HG03520 (cell line): ENCODE measurements around the gene METTL25B.

ENCODE experiments used
- ATAC-seq: cut with Tn5 transposase; IDR thresholded peaks from one replicate; pipeline ENCODE4 v1.9.1; 2021; ENCODE audit warnings: mild to moderate bottlenecking, moderate library complexity; ENCODE audit not compliant: unreplicated experiment

The METTL25B gene

DNA sequence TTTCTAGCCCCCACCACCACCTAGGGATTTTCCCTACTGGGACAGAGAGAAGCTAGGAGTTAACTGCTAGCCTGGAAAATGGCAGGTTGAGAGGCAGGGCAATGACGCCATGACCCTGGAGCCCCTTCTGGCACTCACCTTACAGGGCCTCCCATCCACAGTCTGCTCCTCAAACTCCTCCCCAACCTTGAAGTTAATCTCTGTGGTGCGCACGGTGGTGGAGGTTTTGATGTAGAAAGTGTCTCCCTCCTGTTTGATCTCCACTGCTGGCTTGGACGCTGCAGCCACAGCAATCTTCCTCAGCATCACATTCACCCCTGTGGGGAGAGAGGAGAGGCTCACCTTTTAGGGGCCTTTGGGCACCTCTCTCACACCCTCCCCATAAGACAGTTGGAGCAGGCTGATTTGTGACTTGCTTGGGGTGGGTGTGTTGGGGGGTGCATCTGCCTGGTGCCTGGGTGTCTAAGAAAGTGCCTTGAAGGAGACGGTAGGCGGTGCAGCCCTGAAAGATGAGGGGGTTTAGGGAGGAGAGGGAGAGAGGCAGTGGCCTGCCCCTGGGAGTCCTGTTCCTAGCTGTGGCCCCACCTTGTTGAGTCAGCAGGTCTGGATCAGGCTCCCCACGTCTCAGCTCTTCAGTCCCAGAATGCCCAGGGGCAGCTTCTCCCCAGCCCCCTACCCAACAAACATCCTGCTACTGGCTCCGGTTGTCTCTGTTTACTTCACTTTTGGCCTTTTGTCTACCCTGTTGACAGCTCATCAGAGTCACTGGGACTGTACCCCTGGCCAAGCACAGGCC lies 27.3 kb upstream of the METTL25B start:
- no peak for ATAC-seq

DNA sequence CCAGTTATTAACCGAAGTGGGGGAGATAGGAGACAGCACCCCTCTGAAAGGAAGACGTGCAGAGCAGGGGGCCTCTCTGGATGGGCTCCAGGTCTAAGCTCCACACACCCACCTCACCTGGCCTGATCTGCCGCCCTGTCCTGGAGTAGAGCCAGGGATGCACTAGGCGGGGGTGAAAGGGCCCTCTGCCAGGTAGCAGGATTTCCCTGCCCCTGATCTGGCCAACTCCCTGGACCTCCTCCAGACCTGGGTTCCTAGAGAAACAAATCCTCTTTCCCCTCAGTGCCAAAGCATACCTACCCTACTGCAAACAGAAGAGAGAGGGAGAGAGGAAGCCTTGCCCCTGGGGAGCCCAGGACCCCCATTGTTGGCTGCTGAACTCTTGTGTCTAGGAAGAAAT lies 24.9 kb upstream of the METTL25B start:
- no peak for ATAC-seq

DNA sequence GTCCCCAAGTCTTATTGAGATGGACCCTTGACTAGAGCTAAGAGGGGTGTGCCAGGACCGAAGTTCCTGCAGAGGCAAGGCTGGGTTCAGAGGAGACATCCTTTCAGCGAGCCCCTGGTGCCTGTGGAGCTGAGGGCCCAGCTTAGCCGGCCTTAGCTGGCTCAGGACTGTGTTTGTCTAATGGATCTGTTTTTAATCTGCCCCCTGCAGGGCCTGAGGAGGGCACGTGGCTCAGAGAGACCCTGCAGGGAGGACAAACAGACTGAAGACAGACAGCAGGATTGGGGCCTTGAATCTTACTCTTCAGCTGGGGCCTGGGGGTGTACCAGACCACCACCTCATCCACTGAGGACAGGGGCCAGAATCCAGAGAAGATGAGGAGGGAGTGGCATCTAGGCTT lies 24.5 kb upstream of the METTL25B start:
- no peak for ATAC-seq

DNA sequence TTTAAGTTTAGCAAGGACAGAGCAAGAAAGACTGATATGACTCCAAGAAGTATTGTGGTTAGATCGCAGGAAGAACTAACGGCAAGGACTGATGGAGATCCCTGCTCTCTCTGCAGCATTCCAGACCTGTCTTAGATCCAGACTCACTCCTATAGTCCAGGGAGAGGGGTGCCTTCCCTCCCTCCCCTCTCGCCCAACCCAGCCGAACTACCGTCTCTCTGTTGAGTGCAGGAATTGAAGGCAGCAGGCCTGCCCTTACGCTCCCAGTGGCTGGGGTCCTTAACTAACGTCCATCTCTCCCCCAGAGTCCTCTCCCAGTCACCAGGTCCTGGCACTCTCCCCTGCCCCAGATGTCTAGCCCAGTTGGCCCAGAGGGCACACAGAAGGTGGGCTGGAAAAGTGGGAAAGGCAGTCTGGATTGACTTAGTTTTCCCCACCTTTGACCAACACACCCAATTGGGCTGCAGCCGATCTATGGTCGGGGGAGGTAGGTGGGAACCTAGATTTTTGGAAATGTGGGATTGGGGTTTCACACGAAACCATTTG lies 24.0 kb upstream of the METTL25B start:
- ATAC-seq = no peak

DNA sequence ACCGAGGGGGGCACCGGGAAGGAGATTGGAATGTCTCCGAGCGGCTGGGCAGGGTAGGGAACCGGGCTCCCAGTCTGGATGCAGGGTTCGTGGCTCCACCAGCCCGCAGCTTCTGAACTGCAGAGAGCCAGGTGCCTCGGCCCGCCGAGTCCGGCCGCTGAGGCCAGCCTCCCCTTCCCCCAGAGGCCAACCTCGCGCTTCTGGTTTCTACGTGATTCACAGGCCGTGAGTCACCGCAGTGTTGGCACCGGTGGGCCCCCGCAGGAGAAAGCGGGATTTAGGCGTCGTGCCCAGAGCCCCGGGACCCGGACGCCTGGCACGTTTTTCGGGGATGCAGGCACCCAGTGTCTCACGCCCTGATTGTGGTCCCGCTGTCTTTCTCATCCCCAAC lies 23.3 kb upstream of the METTL25B start:
- no peak for ATAC-seq

DNA sequence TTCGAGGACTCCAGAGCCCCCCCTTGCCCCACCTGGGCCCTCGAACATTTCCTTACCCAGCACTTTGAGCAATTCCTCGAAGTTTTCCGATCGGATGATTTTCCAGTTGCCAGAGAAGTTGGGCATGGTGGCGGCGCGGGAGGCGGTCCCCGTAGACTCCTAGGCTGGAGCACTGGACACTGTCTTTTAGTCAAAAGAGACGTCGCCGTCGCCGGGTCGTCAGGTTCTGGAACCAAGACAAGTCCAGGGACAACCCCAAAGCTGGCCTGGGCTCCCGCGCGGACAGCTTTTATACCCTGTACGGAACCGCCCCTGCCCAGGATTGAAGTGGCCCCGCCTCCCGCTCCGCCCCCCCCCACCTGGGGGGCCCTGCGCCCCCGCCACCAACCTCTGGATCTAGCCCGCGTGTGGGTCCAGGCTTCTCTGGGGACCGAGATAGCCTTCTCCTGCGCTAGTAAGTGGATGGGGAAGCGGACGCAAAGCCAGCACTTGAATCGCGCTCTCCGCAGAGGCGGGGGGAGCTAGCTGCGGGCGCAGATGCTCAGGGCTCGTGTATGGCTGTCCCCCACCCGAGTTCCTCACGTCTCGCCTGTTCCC lies 22.9 kb upstream of the METTL25B start, which contains the start of gene CRABP2:
Gene CRABP2, minus strand, starts transcription at position 263 of the 597 bp plus-strand sequence. Its CDS starts 137 bp downstream, at position 126.
- ATAC-seq = no peak

DNA sequence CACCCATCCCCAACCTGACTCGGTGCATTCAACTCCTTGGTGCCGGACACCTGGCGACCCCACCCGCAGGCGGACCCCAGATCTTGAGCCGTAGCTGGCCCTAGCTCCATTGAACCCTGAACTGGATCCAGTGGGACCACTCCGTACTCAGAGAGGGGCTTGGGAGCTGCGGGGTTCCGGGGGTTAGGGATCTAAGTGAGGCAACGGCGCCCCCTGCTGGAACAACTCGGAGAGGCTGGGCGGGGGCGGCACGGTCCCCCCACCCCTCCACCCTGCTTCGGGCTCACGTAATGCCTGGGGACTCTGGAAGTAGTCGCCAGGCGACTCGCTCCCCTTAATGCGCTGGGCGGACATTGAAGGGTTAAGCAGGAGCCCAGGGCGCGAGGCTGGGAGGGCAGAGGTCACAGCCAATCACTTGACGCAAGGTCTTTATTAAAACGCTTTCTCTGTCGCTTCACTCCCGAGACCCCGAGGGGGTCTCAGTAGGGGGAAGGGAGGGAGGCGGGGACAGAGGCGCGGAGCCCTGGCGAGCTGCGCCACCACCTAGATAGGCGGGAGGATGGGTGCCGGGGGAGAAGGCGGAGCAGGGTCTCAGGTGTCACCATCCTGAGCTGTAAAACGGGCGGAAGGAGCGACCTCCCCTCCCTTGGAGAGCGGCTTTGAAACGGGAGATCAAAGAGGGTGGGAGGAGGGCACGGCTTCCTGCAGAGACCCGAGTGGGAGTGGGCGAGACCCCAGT lies 22.2 kb upstream of the METTL25B start:
- ATAC-seq = no peak

DNA sequence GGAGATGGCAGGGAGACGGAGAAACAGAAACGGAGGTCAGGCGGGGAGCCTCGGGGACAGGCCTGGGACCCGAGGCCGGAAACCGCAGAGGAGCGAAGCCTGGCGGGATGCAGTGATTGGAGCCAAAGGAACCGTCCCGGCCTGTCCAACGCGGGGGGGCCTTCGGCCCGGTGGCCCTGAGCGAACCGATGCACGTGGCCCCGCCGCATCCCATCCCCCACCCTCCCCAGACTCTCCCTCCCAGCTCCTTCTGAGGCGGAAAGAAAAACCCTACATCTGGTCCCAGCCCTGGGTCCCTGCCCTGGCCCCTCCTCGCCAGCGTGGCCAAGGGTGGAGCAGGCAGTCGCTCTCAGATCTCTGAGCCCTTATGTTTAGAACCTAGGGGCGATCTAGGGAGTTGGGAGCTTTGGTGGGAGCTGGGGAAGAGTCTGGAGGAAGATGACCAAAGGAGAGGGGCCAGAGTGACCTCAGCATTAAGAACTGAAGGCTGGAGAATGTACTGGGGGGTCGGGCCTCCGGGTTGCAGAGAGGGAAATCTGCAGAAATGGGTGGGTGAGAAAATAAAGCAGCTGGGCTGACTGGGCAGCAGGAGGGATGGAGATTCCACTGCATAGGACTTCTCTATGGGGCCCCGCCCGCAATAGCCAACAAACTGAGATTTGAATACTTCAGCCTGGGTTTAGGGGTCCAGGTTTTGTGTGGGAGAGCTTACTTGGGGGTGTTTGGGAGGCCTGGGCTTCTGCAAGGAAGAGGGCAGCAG lies 21.4 kb upstream of the METTL25B start:
- no peak for ATAC-seq

DNA sequence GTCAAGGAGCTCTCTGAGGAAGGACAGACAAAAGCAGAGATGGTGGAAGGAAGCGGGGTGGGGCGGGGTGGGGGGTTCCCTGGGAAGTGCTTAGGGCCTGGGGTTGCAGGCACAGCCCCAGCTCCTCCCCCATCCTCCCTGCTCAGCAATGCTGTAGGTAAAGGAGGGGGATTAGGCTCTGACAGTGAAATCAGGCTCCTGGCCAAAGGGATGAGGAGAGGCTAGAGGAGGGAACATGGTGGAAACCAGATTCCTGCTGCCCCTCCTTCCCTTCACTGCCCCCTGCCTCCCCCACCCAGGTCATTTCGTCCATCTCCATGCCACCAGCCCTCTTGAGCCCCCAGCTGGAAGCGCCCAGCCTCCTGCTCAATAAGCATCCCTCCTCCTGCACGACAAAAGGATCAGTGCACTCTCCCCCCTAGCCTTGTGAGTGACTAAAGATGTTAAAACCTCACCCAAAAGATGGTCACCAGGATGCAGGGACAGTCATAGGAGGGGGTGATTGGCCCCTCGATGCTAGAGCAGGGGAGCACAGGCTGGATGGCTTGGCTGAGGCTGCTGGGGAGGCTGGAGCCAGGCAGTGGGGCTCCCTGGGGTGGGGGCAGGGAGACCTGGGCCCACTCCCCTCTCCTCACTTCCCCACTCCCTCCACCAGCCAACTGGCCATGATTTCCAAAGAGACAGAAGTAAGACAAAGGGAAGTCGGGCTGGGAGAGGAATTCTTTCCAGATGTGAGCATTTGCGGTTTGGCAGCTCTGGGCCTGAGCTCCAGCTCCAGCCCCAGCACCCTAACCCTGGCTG lies 20.7 kb upstream of the METTL25B start:
- ATAC-seq = no peak

DNA sequence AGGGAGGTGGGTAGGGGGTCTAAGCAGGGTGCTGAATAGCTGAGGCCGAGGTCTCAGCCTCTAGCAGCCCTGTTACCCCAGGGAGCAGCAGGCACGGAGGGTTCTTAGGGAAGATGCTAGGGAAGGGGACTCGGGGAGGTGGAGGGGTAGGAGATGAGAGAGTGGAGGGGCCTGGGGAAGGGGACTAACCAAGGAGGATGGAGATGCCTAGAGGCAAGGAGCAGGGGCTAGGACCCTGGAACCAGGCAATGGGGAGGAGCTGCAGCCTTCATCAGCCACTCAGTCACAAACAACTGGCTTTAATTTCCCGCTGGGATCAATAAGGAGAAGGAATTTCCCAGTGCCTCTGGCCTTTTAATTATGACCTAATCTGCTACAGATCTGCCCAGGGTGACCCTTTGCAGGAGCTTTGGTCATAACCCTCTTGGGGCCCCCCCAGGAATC lies 20.0 kb upstream of the METTL25B start:
- ATAC-seq = no peak

DNA sequence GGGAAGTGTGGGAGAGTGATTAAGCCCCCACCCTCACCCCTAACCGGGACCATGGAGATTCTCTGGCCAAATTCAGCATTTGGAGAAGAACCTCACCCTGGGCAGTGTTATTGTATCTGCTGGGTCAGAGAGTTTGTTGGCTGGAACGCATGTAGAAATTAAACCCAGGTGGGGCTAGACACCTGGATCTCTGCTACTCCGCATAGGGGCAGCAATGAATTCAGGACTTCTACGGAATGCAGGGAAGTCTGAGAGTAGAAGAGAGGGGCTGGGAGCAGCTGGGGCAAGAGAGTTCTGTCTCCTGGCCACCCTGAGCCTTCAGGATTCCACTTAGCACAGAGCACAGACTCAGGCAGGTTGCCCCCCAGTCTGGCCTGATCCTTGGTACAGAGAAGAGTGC lies 19.2 kb upstream of the METTL25B start:
- no peak for ATAC-seq

DNA sequence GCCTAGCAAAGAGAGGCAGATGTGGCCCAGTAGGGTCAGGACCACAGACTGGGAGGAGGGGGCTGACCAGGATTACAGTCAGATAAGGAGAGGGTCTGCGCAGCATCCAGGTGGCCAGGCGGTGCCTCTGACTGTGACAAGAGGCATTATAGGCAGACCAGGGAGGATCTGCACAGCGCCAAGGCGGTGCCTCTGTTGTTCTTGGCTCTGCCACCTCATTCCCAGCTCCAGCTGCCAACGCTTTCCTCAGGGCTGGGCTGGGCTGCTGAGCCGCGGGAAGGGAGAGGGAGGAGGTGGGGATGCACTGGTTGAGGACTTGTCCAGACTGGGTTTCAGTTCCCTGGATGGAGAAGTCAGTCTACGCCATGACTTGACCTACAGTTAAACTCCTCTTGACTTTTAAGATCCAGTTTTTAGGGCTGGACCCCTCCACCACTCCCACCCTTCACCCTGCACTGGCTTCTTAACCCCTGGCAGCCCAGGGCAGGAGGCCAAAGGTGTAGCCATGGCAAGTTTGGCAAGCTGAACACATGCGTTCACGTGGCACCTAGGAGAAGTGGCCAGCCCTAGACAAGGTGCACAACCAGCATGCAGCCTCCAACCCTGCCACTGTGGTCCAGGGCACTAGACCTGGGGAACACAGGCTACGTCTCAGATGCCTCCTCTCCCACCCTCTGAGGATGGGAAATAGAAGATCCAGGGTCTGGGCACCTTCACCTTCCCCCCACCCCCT lies 18.3 kb upstream of the METTL25B start:
- no peak for ATAC-seq

DNA sequence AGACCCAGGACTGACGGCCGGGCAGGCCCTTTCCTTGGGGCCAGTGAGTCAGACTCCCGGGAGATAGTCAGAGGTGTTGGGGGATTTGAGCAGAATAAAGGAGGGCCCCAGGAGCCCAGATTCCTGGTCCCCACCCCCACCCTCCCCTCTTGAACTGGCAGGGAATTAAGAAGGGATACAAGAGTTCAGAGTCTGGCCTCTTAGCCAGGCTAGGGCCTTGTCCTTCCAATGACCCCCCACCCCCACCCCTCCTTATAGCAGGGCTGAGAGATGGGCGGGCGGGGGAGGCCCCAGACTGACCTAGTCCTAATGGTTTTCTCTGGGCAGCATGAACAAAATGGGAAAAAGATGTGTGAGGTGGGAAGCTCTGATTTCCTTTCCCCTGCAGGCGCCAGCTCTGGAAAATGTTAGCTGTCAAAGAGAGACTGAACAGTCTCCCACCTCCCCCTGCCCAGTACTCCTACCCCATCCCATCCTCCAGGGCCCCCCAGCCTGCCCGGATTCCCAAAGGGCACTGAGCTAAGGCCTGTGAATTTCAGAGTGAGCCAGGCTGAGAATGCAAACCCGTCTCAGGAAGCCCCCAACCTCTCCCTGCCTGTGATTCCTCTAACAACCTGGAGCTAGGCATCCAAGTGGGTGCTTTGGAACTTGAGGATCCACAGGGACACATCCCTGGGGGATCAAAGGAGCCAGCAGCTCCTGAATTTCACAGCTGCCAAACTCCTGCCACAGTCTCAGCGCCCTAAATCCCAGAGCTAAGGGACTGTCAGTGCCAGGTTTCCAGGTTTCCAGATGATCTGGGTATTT lies 17.1 kb upstream of the METTL25B start:
- no peak for ATAC-seq

DNA sequence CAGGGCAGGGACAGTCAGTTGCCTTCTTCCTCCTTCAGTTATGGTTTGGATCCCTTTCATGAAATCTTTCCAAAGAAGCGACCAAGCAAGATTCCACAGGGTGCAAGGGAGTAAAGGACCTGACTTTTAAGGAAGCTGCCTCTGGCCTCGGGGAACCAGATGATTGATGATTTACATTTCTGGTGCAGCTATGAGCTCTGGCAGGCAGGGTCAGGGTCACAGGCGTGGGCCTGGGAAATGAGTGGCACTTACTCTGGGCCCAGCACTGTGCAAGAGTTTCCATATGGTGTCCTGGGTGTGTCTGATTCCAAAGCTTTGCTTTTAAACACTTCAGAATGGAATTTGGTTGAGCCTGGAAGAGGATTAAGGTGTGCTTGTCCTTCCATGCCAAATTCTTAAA lies 15.6 kb upstream of the METTL25B start:
- no peak for ATAC-seq

DNA sequence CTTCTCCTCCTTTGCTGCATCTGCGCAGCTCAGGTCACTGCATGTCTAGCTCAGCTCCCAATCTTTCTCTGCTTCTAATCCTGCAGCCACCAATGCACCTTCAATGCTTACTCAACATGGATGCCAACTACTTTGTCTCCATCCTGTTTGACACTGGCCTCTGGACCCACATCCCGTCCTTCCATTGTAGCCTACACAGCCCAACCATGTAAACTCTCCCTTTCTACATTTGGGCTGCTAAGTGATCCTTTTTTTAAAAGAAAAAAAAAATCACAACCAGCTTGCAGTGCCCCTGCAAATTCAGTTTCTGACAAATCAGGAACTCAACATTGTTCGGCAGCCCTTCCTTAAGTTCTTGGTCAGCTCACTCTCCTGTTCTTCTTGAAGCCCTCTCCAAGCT lies 13.4 kb upstream of the METTL25B start:
- no peak for ATAC-seq

DNA sequence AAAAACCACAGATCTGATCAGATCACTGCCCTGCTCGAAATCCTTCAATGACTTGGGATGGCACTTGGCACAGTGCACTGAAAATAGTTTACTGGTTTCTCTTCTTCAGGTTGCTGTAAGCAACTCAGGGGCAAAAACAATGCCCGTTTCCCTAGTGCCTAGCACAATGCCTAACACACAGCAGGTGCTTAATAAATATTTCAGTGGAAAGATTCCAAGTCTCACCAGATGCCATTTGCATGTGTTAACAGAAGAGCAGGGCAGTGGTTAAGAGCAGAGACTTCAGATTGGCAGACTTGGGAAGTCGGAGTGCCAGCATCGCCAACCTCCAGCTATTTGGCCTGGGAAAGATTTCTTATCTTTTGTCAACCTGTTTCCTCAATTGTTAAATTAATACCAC lies 10.9 kb upstream of the METTL25B start:
- ATAC-seq = no peak

DNA sequence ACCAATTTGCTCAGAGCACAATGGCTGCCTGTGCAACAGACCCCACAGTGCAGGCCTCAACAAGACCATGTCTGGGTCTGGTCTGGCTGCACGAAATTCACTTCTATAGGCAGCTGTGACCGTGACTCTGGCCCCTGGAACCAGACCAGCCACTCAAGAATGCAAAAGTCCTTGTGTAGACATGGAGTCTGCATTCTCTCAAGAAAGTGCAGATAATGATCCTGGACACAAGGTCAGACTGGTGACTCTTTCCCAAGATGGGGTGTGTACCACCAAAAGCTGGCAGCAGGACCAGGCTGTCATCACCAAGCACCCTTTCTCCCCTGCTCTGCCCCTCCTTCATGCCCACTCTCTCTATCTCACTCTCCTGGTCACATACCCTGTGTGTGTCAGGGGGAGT lies 7.1 kb upstream of the METTL25B start:
- ATAC-seq = no peak

DNA sequence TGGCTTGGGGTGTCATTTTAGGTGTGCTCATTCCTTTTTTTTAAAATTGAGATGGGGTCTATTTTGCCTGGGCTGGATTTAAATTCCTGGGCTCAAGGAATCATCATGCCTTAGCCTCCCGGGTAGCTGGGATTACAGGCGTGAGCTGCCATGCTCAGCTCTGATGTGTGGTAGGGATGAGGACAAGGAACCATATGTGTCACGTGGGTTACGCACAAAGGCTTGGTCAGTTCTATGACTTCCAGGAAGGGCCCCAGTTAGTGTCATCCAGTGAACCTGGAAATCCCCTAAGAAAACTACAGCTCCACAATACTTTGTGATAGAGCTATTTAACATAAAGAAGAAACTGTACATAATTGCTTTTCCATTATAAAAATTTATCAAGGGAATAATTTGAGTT lies 6.7 kb upstream of the METTL25B start:
- no peak for ATAC-seq
